Fibroblast of villous mesenchyme (primary cell): ENCODE data around the gene FER. TPM values are rescaled to one million over a fixed set of nuclear protein-coding genes. Genes with fewer than 3 reads are reported as not detected.
A peak's percentile ranks its signal among the peaks of the same experiment; 100 is the strongest.
"Not testable (repeated sequence)": the region's sequence is repeated elsewhere in the genome, so short reads cannot be mapped to it uniquely, and the experiment has no call there.

Experiments used
- DNase-seq: peaks from one replicate; pipeline ENCODE4 v3.0.0-alpha.2; 2010; ENCODE audit warnings: low read depth
- H3K4me3 ChIP-seq: 2 replicates; pipeline ENCODE4 v1.5.1; 2011; ENCODE audit warnings: low read depth, mild to moderate bottlenecking, low read length
- CTCF ChIP-seq: IDR thresholded peaks from 2 replicates; pipeline ENCODE4 v1.5.1; 2012; ENCODE audit warnings: low read depth, mild to moderate bottlenecking, low read length; ENCODE audit not compliant: insufficient read depth
- total RNA-seq: library from RNA; depleted of rRNA; stranded (reverse); fragments of >200 nt; gene quantifications from 2 replicates; pipeline ENCODE4 v1.2.3, GENCODE V29; 2012

The FER gene
- total RNA-seq, 1 donor, result 43.6 TPM

DNA sequence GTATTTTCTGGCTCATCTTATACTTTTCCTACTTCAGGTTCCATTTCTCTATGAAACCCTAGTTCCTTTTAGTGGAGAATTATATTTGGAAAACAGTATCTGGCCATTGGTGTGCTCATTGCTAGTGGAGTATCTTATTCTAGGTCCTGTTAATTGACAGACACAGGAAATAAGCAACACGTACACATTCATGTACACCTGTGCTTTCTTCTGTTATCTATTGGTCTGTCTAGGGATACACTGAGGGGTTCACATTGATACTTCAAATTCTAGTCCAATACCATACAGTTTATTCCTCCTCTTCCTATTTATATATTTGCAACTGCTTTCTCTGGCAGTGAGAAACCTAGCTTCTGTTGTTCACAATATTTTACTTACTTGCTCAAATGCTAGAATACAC is 110.2 kb downstream of the FER start:
- no peak for DNase-seq
- no peak for TF ChIP-seq CTCF
- no peak overlapping the region for H3K4me3 ChIP-seq

GRCh38 chr5:108858959-108859358 is 111.3 kb downstream of the FER start:
- no peak for TF ChIP-seq CTCF
- no peak overlapping the region for H3K4me3 ChIP-seq
- no peak for DNase-seq

GRCh38 chr5:108862211-108862610 is 114.5 kb downstream of the FER start:
- DNase-seq, result no peak
- H3K4me3 ChIP-seq, result no peak overlapping the region

GRCh38 chr5:108866097-108866496 is 118.4 kb downstream of the FER start:
- not testable (repeated sequence) for DNase-seq, H3K4me3 ChIP-seq

More at GRCh38 chr5:108862211-108862610, 114.5 kb downstream of the FER start:
- no peak for TF ChIP-seq CTCF

- DNase-seq, result no peak
- H3K4me3 ChIP-seq, result no peak overlapping the region
- TF ChIP-seq CTCF, result no peak
Observed at GRCh38 chr5:108867656-108868055, 120.0 kb downstream of the FER start.

- no peak for DNase-seq
- H3K4me3 ChIP-seq, result no peak overlapping the region
- no peak for TF ChIP-seq CTCF
Observed at GRCh38 chr5:108869066-108869465, 121.4 kb downstream of the FER start.

- TF ChIP-seq CTCF, result no peak
- H3K4me3 ChIP-seq, result no peak overlapping the region
- peak; percentile 8 for DNase-seq
Observed at GRCh38 chr5:108876451-108876850, 128.8 kb downstream of the FER start.

DNA sequence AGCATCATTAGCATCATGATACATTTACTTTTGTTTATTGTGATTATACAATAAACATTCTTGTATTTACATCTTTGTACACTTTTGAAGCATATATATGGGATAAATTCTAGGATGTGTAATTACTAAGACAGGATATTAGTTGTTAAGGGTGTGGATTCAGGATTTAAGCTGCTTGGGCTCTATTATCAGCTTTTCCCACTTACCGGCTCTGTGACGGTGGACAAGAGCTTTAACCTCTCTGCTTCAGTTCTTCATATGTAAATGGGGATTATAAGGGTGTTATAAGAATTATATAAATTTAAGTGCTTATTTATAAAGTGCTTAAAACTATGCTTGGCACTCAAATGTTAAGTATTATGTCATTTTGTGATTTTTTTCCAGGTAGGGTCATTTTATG is 131.1 kb downstream of the FER start:
- DNase-seq, result no peak
- H3K4me3 ChIP-seq, result no peak overlapping the region
- TF ChIP-seq CTCF, result no peak
